GM21390 (cell line): Measurements from ENCODE around the gene GAP43.

Experiments used
- ATAC-seq: cut with Tn5 transposase; IDR thresholded peaks from one replicate; pipeline ENCODE4 v1.9.1; 2021; ENCODE audit not compliant: unreplicated experiment

GAP43 gene

GRCh38 chr3:115627180-115628074, 4.1 kb downstream of the GAP43 start:
- ATAC-seq = peak; percentile 83

- peak; percentile 47 for ATAC-seq
These were observed 4.7 kb downstream of the GAP43 start for GRCh38 chr3:115628075-115628412.

- no peak for ATAC-seq
These were observed 7.5 kb downstream of the GAP43 start for GRCh38 chr3:115630850-115631249.

GRCh38 chr3:115632026-115632425, 8.7 kb downstream of the GAP43 start:
- no peak for ATAC-seq

DNA sequence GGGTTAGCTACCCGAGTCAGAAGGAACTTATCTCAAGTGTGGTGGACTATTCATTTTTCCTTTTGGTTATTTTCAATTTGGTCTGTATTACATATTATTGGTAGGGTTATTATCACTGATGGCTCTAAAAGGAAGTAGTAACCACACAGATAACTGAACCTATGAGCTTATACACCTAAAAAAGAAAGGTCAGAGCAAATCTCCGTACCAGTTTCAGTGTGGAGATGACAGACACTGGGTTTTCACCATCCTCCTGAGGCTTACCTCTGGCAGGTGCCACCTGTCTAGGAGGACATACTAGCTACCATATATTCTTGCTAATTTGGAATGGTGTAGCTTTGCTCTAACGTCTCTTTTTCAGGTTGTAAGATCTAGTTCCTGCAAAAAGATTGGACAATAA, 10.2 kb downstream of the GAP43 start:
- ATAC-seq = no peak

DNA sequence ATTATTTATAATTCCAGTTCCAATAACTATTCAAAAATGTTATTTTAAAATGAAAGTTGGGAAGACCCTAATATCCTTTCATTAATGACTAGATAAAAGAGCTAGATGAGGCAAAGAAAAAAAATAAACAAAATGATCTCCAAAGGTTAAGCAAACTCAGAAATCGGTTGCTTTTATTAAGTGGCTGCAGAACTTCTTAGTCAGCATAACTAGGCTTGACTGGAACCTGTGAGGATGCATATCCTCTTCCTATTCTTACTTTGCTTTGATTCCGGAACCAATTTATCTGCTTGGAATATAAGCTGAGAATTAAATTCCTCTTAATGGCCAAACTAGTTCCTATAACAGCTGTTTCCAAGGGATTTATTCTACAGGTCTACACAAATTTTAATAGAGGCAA, 10.7 kb downstream of the GAP43 start:
- ATAC-seq = no peak

GRCh38 chr3:115635406-115635805, 12.1 kb downstream of the GAP43 start:
- no peak for ATAC-seq

- ATAC-seq = no peak
These were observed 14.9 kb downstream of the GAP43 start for GRCh38 chr3:115638241-115638640.

DNA sequence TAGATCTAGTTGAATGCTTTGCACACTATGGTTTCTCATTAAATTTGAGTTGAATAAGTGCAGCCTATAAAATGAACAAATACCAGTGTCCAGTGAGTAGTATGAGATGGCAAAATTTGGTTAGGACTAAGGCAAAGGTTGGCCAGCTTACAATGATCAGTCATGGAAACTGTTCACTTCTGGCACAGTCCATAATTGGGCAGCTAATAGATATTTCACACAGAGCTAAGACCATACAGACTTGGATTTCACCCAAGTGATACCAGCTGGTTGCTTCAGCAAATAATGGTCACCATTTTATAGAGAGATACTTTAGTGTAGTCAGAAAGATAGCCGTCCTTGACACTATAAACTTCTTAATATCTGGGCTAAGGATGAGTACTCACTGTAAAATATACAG, 15.7 kb downstream of the GAP43 start:
- ATAC-seq = no peak

GRCh38 chr3:115644391-115644790, 21.1 kb downstream of the GAP43 start:
- ATAC-seq = no peak

- ATAC-seq = no peak
These were observed 22.8 kb downstream of the GAP43 start for GRCh38 chr3:115646027-115646690.

- ATAC-seq = no peak
These were observed 25.2 kb downstream of the GAP43 start for GRCh38 chr3:115648559-115648958.

- peak; percentile 60 for ATAC-seq
These were observed 27.8 kb downstream of the GAP43 start for GRCh38 chr3:115651087-115651486.

- peak; percentile 44 for ATAC-seq
These were observed 28.3 kb downstream of the GAP43 start for GRCh38 chr3:115651599-115651998.

DNA sequence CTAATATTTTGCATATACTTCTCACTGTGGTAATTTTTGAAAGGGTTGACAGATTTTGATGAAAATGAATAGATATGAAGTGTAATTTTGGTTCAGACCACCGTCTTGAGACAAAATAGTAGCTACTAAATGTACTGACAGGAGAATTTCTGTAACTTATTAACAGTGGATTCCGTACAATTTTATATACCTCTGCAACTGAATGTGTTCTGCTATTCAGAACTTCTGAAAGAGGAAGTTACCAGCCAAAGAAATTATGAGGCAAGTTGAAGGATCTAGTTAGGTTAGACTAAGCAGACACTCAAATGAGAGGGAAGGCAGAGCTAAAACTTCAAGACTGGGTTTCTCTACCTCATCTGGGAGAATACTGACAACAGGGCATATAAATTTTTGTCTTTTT, 29.4 kb downstream of the GAP43 start:
- peak; percentile 50 for ATAC-seq

DNA sequence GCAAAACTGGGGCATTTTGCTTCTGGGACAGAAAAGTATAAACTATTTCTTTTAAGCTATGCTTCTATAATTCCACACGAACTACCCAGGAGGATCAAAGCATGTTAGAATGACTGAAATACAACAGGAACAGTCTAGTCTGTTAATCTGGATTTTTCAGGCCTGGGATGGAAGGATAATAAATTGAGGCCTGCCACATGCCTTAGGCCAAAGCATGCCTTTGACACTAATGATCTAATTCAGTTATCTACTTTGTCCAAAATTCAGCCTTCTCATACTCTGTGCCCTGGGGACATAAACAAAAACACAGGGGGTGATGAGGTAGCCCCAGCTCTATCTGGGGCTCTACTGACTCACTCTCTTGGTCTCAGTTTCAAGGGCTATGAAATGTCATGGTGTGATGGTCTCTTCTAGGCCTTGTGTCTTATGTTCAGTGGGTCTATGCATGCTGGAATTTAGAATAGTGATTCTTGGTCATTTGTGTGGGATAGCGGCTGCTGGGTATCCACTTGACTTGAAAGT, 32.5 kb downstream of the GAP43 start:
- peak; percentile 17 for ATAC-seq

DNA sequence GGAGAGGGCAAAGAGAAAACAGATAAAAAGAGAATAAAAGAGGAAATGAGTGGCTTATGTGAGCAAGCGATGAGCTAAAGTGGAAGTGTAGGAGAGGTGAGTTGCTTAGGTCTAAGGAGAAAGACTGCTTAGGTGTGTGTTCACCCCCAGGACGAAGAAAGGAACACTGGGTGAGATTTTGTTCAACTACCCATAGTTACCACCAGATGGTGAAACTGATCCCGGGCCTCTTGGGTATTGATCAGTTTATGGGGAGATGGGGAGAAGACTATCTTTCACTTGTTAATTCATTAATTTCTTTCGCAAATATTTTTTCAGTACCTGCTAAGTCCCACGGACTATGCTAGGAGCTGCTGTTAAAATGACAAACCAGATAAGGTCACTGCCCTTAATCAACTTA, 33.9 kb downstream of the GAP43 start:
- ATAC-seq = no peak

GRCh38 chr3:115658032-115658336, 34.7 kb downstream of the GAP43 start:
- ATAC-seq = no peak

DNA sequence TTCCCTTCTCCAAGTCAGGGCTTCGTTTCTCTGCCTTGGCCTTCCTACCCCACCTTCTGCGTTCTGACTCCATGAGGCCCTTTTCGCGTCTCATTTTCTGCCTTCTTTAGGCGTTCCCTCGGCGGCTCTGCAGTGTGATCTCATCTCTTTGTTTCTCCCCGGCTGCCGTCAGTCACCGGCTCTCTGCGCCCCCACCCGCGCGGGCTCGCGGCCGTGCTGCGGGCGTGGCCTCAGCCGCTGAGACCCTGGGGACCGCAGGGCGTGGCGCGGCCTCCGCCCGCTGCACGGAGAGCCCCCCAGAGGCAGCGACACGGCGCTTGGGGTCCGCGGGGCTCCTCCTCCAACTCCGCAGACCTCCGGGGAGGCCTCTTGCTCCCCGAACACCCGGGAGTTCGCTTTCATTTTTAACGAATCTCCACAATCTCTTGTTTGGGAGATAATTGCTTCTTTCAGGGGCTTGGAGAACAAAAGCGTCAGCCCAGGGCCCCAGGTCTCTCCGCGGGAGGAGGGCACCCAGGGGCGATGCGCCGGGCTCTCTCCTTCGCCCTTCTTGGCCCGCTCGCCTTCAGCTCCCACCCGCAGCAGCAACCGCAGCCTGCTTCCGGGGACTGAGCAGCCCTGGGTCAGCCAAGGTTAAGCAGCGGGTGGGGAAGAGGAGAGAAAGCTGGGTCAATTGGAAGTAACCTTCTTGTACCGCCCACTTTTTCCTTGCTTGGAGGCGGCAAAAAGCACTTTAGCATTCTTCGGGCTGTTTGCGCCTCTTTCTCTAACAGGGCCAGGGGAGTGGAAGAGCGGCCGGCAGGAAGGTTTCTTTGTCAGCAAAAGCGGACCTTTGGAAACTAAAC, 35.2 kb downstream of the GAP43 start:
- ATAC-seq = peak; percentile 76

DNA sequence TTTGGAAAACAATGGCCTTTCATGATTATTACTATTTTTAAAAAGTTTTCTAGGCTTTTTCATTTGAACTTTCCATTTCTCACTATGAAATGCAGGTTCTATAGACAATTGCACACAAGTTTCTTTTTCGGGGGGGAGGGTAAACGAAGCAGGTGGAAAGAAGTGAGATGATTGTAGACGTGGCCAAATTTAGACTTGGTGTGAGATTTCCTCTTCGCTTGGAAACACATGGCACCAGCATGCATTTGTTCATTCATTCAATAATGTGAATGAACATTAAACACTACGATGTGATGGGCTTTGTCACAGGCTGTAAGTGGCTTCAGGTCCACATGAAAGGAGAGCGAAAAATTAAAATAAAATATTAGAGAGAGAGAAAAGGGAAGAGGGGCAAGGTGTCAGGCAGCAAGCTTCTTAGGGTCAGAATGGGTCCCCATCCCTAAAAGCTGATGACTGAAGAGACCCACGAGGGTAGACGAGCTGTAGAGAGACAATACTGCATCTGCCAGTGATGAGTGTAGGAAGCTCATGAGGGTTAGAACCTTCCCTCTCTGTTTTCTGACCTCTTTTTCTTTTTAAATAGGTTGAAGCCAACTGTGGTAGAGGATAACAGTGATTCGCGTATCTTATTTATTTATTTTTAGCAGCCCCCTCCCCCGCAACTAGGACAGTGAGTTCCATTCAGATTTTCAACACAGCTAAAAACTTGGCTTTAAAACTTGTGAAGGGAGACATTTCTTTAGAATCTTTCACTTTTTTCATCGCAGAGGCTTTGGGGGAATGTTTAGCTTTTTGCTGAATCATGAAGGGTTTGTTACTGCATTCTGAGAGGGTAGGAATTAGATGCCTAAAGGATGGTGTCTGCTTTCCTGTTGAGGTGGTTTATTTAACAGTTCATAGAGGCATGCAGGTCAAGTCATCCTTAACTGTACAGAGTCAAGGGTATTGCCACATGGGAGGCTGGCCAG, 36.2 kb downstream of the GAP43 start:
- peak; percentile 21 for ATAC-seq
